Inflammatory macrophage treated with lipopolysaccharide for 4 hours (primary cell): ENCODE data around the gene CRTC2.
"Not testable (repeated sequence)": the region's sequence is repeated elsewhere in the genome, so short reads cannot be mapped to it uniquely, and the experiment has no call there.

Experiments
- DNase-seq: peaks from one replicate; pipeline ENCODE4 v3.0.0-alpha.2; 2020

The CRTC2 gene

GRCh38 chr1:153958111-153958960, at the start of gene CRTC2:
CRTC2 (minus strand) TSS chr1:153958612; CDS start chr1:153958497, 115 bp downstream.
- DNase-seq, result peak; percentile 99

GRCh38 chr1:154006136-154006535, 47.7 kb upstream of the CRTC2 start:
- DNase-seq, result peak; percentile 19

- DNase-seq, result no peak
Measured at GRCh38 chr1:154000420-154000819, 42.0 kb upstream of the CRTC2 start.

DNA sequence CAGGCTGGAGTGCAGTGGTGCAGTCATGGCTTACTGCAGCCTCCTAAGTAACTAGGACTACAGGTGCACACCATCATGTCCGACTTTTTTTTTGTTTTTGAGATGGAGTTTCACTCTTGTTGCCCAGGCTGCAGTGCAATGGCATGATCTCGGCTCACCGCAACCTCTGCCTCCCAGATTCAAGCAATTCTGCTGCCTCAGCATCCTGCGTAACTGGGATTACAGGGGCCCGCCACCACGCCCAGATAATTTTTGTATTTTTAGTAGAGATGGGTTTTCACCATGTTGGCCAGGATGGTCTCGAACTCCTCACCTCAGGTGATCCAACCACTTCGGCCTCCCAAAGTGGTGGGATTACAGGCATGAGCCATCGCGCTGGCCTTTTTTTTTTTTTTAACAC, 38.5 kb upstream of the CRTC2 start:
- DNase-seq, result not testable (repeated sequence)

DNA sequence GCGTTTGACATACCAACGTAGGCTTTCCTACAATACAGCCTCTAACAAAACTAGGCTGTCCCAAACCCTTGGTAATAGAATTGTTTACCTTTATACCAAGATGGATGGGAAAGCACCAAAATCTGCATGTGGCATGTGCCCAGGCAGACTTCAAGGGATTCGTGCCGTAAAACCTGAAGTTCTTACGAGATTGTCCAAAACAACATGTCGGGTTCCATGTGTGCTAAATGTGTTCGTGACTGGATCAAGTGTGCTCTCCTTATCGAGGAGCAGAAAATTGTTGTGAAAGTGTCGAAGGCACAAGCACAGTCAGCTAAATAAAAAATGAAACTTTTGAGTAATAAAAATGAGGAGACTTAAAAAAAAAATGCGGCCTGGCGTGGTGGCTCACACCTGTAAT, 37.2 kb upstream of the CRTC2 start:
- DNase-seq, result no peak

GRCh38 chr1:153995202-153995601, 36.8 kb upstream of the CRTC2 start:
- no peak for DNase-seq

- DNase-seq, result no peak
Measured at GRCh38 chr1:153991806-153992205, 33.4 kb upstream of the CRTC2 start.

DNA sequence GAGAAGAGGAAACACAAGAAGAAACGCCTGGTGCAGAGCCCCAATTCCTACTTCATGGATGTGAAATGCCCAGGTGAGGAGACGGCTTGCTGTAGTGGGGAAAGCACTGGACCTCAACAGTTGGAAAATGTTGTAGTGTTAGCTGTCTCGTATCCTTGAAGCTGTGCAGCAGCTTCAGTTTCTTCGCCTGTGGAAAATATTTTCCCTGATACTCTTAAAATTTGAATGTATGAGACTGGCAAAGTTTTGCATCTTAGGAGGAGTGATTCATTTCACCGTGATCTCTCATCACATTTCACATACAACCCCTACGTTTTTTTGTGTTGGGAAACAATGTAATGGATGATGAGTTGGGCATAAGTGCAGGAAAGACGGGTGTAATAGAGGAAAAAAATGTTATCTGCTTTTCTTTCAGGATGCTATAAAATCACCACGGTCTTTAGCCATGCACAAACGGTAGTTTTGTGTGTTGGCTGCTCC, 32.8 kb upstream of the CRTC2 start:
- peak; percentile 42 for DNase-seq

DNA sequence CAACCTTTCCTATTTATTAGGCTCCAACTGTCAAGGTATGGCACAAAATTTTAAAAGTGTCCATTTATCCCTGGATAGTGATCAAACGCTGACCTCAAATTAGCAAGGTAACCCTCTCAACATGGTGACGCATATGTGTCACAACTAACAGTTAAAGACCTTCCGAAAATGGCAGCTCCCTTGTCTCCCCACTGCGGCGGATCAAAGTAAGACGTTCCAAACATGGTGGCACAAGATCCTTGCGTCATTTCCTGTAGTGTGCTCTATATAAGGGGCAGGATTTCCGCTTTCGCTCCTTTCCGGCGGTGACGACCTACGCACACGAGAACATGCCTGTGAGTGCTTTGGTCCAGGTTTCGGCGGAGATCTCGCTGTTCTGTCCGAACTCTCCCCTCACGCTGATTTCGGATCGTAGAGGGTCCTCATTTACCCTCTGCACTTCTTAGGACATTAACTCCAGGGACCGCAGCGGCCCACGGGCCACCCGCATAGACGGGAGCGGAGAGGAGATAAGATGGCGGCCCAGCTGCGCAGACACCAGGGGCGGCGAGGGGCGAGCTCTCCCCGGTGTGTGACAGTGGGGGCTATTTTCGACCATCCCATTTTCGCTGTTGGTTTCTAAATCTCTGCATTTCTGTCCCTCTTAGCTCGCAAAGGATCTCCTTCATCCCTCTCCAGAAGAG, 32.2 kb upstream of the CRTC2 start, which contains the start of gene RPS27:
Gene RPS27 (plus strand): TSS at position 295 of the 683 bp plus-strand sequence. CDS start 35 bp downstream, at position 330.
- DNase-seq, result peak; percentile 99

DNA sequence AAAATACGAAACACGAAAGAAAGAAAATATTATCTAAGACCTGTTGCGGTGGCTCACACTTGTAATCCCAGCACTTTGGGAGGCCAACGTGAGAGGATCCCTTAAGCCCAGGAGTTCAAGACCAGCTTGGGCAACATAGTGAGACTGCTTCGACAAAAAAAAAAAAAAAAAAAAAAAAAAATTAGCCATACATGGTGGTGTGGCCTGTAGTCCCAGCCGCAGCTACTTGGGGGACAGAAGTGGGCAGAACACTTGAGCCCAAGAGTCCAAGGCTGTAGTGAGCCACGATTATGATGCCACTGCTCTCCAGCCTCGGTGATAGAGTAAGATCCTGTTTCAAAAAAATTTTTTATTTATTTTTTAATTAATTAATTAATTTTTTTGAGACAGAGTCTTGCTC, 29.2 kb upstream of the CRTC2 start:
- DNase-seq, result no peak

- peak; percentile 88 for DNase-seq
Measured at GRCh38 chr1:153985941-153986761, 27.7 kb upstream of the CRTC2 start, which contains the start of gene RAB13. RAB13 (minus strand) TSS chr1:153986339; CDS start chr1:153986236, 103 bp downstream.

DNA sequence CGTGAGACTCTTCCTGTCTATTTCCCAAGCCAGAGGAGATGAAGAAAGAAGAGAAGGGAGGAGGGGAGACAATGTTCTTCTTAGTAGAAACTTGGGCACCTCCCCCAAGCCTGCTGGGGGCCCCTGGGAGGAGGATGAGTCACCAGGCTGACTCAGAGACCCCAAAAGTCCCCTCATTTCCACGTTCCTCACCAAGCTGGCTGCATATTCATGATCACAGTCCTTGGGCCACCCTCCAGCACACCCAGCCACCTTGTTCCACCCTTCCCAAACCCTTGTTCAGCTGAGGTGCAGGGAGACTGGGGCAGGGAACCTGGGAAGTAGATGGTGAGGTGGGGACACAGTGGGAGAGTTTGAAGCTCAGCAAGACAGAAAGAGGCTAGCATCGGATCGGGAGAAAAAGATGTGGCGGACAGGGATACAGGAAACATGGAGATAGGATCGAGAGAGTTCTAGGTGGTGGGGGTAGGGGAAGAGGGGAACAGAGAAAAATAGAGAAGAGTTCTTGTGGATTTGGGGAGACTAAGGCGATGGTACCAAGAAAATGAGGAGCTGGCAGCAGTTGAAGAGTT, 27.0 kb upstream of the CRTC2 start:
- DNase-seq, result peak; percentile 94

DNA sequence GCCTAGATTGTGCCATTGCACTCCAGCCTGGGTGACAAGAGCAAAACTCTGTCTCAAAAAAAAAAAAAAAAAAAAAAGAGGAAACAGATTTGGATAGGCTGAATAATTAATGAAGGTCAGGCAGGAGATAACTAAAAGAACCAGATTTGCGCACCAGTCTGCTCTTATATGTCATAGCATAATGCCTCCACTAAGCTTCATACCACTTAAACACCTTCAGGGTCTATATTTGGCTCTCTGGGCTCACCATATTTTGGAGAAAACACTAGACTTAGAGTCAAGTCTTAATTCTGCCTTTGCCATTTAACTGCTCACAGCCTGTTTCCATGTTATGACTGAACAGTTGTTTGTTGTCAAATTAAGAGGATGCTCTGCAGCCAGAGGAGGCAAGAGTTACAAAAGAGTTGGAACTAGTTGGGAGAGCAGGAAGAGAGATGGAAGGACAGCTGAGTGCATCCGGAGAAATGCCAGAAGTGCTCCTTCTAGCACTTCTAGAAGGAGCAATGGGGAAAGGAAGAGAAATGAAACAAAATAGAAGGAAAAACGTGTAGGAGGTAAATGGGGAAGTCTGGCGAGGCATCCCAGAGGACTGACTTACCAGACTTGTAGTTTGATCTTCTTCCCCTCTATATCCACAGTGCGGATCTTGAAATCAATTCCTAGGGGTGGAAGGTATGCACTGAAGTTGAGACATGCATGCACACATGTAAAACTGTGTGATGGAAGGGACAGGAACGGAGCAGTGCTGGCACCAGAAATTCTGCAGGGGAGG, 25.9 kb upstream of the CRTC2 start:
- peak; percentile 59 for DNase-seq

DNA sequence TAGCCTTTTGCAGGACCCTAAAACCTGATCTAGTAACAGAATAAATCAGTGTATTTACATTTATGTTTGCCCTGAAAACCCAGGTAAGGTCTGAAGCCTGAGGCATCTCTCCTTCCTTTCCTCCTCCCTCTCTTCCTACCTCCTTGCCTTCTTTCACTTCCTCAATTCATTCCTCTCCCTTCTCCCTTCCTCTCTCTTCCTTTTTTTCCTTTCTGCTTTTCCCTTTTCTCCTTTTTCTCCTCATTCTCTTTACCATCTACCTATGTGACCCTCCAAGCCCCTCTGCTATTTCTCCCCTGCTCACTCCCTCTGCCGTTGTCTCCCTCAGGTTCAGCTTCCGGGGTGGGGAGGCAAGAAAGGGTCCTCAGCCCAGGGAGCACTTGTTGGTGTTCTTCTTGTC, 23.3 kb upstream of the CRTC2 start:
- DNase-seq, result not testable (repeated sequence)

- not testable (repeated sequence) for DNase-seq
Measured at GRCh38 chr1:153979091-153979490, 20.7 kb upstream of the CRTC2 start.

GRCh38 chr1:153978274-153978909, 20.0 kb upstream of the CRTC2 start:
- DNase-seq, result no peak

DNA sequence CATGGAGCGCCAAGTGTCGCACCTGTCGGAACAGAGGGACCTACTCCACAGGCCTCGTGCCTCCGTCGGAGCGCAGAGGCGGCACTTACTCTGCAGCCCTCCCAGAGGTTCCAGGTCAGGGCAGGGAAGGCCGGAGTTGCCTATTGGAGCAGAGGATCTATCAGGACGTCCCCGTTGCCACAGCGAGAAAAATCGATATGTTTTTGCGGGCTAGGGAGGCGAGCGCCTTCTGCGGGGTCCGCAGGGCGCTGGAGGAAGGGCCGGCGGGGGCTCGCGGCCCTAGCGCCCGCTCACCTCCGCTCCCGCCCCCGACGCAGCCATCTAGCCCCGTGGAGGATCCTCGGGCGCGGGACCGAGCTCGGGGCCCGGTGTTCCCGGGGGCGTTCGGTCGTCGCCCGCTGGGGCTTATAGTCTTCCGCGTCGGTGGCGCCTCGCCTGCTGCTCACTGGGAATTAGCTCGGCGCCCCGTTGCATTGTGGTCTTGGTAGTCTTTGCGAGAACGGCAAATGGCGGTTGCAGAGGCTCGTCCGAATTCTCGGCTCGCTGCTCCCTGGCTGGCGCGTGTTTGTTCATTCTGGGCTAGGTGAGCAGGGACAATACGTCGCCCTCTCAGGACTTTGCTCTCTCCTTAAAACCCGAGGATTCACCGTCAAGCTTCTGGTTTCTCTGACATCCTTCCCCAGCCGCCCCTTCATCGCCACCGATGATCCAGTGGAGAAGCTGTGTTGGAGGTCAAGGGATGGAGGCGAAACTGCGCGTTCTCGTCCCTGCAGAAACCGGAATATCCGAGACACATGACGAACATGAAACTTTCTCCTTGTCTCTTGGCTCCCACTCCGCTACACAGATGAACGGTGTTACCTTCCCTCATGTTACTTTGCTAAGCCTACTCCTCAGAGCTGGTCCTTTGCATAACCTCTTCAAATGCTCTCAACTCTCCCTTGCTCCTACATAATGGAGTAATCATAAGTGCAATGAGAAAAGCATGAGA, 19.1 kb upstream of the CRTC2 start, which contains the start of gene JTB:
Gene JTB (minus strand): TSS at position 425 of the 991 bp plus-strand sequence. CDS start 422 bp downstream, at position 3.
- DNase-seq, result peak; percentile 87

DNA sequence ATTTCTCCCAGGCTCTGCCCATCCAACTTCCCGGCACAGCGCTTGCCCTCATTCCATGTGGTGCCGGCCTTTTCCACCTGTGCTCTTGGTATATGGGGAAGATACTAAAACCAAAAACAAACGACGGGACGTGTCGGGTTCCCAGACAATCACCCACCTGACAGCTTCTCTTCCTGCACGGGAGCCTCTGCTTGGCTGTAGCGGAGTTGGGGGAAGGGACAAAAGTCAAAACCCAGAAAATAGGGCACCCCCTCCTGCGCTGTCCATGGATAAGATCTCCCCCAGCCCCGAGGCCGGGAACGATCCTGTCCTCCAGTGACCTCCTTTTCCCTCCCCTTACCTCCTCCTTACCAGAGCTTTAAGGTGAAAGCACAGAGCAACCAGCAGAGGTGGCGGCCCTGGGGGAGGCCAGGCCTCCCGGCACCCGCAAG, 18.4 kb upstream of the CRTC2 start:
- no peak for DNase-seq

DNA sequence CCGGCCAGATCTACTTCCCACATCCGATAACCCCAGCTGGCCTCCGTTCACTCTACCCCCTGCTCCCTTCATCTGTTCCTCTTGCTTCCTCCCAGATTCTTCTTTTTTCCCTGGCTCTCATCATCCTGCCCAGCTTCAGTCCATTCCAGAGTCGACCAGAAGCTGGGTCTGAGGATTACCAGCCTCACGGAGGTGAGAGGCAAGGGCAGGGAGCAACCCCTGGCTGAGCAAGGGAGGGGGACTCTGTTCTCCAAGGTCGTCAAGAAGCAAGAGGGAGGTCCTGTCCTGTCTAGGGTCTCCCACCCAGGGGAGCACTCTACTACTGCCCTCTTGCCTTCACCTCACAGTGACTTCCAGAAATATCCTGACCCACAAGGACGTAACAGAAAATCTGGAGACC, 15.1 kb upstream of the CRTC2 start:
- DNase-seq, result no peak

- DNase-seq, result no peak
Measured at GRCh38 chr1:153973071-153973470, 14.7 kb upstream of the CRTC2 start.
